ENCODE data around the gene NCDN.

Gene NCDN

GRCh38 chr1:35567947-35568558, 10.5 kb downstream of the NCDN start:
- no peak overlapping the region for H3K9ac ChIP-seq (ENCODE audit: low read length)
- H3K36me3 ChIP-seq (ENCODE audit: control insufficient read depth, insufficient read depth, low read length): no peaks in the 10 kb centered on the region
- no peak overlapping the region for H3K4me3 ChIP-seq (ENCODE audit: low read length)

GRCh38 chr1:35568975-35569395, 11.4 kb downstream of the NCDN start:
- H3K36me3 ChIP-seq (ENCODE audit: control insufficient read depth, insufficient read depth, low read length): no peaks in the 10 kb centered on the region
- H3K4me3 ChIP-seq (ENCODE audit: low read length): no peak overlapping the region
- H3K27ac ChIP-seq (ENCODE audit: low read depth, low read length): no peak overlapping the region
- peaks cover 16% of the 10 kb centered on the region for H3K27me3 ChIP-seq (ENCODE audit: control insufficient read depth, insufficient read depth, low read length)
- no peak overlapping the region for H3K9ac ChIP-seq (ENCODE audit: low read length)
- no peaks in the 10 kb centered on the region for H3K4me1 ChIP-seq (ENCODE audit: control insufficient read depth, insufficient read depth, low read length)

More at GRCh38 chr1:35567947-35568558, 10.5 kb downstream of the NCDN start:
- Histone ChIP-seq H3K4me1 (ENCODE audit: control insufficient read depth, insufficient read depth, low read length) (no peaks in the 10 kb centered on the region), H3K27me3 (ENCODE audit: control insufficient read depth, insufficient read depth, low read length) (peaks cover 7% of the 10 kb centered on the region), H3K27ac (ENCODE audit: low read depth, low read length) (no peak overlapping the region)

DNA sequence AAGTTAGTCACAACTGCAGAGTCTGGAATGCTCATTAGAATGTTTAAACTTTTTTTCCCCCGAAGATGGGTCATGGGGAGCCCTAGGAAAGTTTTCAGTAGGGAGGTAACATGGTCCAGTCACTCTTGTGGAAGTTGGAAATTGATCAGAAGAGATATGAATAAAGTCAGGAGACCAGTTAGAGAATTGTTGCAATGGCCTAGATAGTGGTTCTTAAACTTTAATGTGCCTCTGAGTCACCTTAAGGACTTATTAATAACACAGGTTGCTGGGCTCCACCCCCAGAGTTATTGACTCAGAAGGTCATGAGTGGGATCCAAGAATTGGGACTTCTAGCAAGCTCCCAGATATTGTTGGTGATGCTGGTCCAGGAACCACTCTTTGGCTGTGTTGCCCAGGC, 12.3 kb downstream of the NCDN start:
- H3K4me1 ChIP-seq (ENCODE audit: control insufficient read depth, insufficient read depth, low read length): no peaks in the 10 kb centered on the region
- H3K36me3 ChIP-seq (ENCODE audit: control insufficient read depth, insufficient read depth, low read length): no peaks in the 10 kb centered on the region
- H3K27me3 ChIP-seq (ENCODE audit: control insufficient read depth, insufficient read depth, low read length): peaks cover 16% of the 10 kb centered on the region
- H3K9ac ChIP-seq (ENCODE audit: low read length): no peak overlapping the region
- H3K27ac ChIP-seq (ENCODE audit: low read depth, low read length): no peak overlapping the region
- H3K4me3 ChIP-seq (ENCODE audit: low read length): no peak overlapping the region

GRCh38 chr1:35570589-35571137, 13.1 kb downstream of the NCDN start:
- no peak overlapping the region for H3K9ac ChIP-seq (ENCODE audit: low read length)
- H3K27me3 ChIP-seq (ENCODE audit: control insufficient read depth, insufficient read depth, low read length): peaks cover 16% of the 10 kb centered on the region
- H3K36me3 ChIP-seq (ENCODE audit: control insufficient read depth, insufficient read depth, low read length): no peaks in the 10 kb centered on the region
- no peak overlapping the region for H3K27ac ChIP-seq (ENCODE audit: low read depth, low read length)
- no peaks in the 10 kb centered on the region for H3K4me1 ChIP-seq (ENCODE audit: control insufficient read depth, insufficient read depth, low read length)
- no peak overlapping the region for H3K4me3 ChIP-seq (ENCODE audit: low read length)

DNA sequence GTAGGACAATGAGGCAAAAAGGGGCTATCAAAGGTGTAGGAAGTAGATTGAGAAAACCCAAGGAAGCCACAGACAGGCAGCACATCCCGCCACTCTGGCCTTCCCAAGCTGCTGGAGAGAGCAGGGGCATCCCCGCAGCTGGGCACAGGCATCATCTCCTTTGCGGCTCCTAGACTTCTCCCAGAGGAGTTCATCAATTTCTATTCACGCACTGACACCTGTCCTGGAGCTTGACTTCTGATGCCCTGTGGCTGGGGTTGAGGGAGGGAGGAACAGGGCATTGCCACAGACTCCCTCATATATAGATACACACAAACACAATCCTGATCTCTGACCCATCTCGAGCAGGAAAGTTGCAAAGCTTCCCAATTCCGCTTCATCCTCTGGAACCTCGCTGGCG, 13.7 kb downstream of the NCDN start:
- Histone ChIP-seq H3K36me3 (ENCODE audit: control insufficient read depth, insufficient read depth, low read length) (no peaks in the 10 kb centered on the region), H3K9ac (ENCODE audit: low read length) (no peak overlapping the region), H3K4me1 (ENCODE audit: control insufficient read depth, insufficient read depth, low read length) (no peaks in the 10 kb centered on the region), H3K27me3 (ENCODE audit: control insufficient read depth, insufficient read depth, low read length) (peaks cover 20% of the 10 kb centered on the region), H3K27ac (ENCODE audit: low read depth, low read length) (no peak overlapping the region), H3K4me3 (ENCODE audit: low read length) (no peak overlapping the region)

- no peak overlapping the region for H3K4me3 ChIP-seq (ENCODE audit: low read length)
- peaks cover 21% of the 10 kb centered on the region for H3K27me3 ChIP-seq (ENCODE audit: control insufficient read depth, insufficient read depth, low read length)
- no peaks in the 10 kb centered on the region for H3K4me1 ChIP-seq (ENCODE audit: control insufficient read depth, insufficient read depth, low read length)
- H3K9ac ChIP-seq (ENCODE audit: low read length): no peak overlapping the region
- no peak overlapping the region for H3K27ac ChIP-seq (ENCODE audit: low read depth, low read length)
- H3K36me3 ChIP-seq (ENCODE audit: control insufficient read depth, insufficient read depth, low read length): no peaks in the 10 kb centered on the region
These were observed 14.7 kb downstream of the NCDN start for GRCh38 chr1:35572296-35572695.

DNA sequence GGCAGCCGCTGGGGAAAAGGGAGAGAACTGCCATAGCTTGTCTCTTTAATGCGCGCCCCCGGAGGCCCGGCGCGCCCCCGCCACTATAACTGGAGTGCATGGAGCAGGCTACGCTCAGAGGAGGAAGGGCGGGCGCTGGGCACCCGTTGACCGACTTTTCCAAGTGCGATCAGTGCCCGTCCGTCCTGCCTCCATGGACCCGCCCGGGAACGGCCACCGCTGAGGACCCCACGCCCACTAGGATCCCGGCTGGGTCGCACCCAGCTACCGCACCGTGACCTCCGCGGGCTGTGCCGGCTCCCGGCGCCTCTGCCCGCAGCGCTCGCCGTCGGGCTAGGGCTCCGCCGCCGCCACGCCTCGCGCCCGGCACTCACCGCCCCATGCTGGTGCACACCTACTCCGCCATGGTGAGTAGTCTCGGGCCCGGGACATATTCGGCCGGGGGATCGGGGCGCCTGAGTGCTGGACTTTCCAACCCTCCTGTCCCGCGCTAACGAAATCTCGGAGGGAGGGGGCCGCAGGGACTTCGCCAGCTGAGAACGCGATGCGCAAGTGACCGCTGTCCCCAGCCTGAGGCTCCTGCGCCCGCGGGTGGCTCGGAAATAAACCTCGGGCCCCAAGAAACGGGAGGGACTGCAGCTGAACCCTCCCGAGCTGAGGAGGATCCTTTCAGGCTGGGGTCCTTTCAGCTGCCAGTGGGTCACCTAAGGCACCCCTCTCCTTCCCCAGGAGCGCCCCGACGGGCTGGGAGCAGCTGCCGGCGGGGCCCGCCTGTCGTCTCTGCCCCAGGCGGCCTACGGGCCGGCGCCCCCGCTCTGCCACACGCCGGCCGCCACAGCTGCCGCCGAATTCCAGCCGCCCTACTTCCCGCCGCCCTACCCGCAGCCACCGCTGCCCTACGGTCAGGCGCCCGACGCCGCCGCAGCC, 15.9 kb downstream of the NCDN start, which contains the start of gene TFAP2E:
TSS of gene TFAP2E (plus strand) at position 117 of the 927 bp plus-strand sequence. CDS start at position 381, 264 bp downstream.
- no peaks in the 10 kb centered on the region for H3K36me3 ChIP-seq (ENCODE audit: control insufficient read depth, insufficient read depth, low read length)
- peak within 1 kb of the TSS; percentile 61 for H3K4me3 ChIP-seq (ENCODE audit: low read length)
- peaks cover 22% of the 10 kb centered on the region for H3K27me3 ChIP-seq (ENCODE audit: control insufficient read depth, insufficient read depth, low read length)
- no peak within 1 kb of the TSS for H3K9ac ChIP-seq (ENCODE audit: low read length)
- H3K27ac ChIP-seq (ENCODE audit: low read depth, low read length): no peak within 1 kb of the TSS
- H3K4me1 ChIP-seq (ENCODE audit: control insufficient read depth, insufficient read depth, low read length): no peaks in the 10 kb centered on the region

- Histone ChIP-seq H3K27me3 (ENCODE audit: control insufficient read depth, insufficient read depth, low read length) (peaks cover 22% of the 10 kb centered on the region), H3K9ac (ENCODE audit: low read length) (no peak overlapping the region), H3K4me3 (ENCODE audit: low read length) (no peak overlapping the region), H3K4me1 (ENCODE audit: control insufficient read depth, insufficient read depth, low read length) (no peaks in the 10 kb centered on the region), H3K27ac (ENCODE audit: low read depth, low read length) (no peak overlapping the region), H3K36me3 (ENCODE audit: control insufficient read depth, insufficient read depth, low read length) (no peaks in the 10 kb centered on the region)
These were observed 16.6 kb downstream of the NCDN start for GRCh38 chr1:35574125-35574654.

DNA sequence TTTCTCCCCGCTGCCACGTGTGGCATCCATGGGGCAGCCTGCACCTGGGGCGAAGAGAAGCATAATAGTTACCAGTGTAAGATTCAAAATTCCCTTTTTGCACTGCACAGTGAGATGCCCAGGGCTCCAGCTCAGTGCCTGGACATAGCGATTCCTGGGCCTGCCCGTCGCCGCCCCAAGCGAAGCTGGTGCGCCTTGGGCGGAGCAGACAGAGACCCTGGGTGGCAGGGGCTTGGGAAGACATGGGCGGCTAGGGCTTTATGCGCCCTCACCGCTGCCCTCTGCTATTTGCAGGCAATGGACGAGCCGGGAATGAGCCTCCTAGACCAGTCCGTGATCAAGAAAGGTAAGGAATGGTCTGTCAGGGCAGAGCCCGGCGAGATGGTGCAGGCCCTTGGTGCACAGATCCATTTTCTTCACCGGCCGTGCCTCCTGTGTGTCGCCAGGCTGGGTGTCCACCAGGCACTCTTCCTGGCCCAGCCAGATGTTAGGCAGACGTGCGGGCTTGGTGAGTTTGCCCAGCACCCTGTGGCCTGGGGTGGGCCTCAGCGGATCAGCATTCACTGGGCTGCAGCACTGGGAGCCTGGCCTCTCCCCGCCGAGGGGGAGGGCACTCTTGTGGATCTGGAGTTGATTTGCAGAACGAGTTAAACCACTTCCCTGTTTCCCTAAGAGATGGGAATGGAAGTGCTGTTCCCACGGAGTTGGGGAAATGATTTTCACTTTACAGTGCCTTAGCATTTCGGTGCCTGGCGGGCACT, 17.2 kb downstream of the NCDN start:
- no peaks in the 10 kb centered on the region for H3K4me1 ChIP-seq (ENCODE audit: control insufficient read depth, insufficient read depth, low read length)
- peaks cover 22% of the 10 kb centered on the region for H3K27me3 ChIP-seq (ENCODE audit: control insufficient read depth, insufficient read depth, low read length)
- no peak overlapping the region for H3K4me3 ChIP-seq (ENCODE audit: low read length)
- no peak overlapping the region for H3K9ac ChIP-seq (ENCODE audit: low read length)
- no peaks in the 10 kb centered on the region for H3K36me3 ChIP-seq (ENCODE audit: control insufficient read depth, insufficient read depth, low read length)
- H3K27ac ChIP-seq (ENCODE audit: low read depth, low read length): no peak overlapping the region

GRCh38 chr1:35575416-35575958, 17.9 kb downstream of the NCDN start:
- Histone ChIP-seq H3K4me3 (ENCODE audit: low read length) (no peak overlapping the region), H3K36me3 (ENCODE audit: control insufficient read depth, insufficient read depth, low read length) (no peaks in the 10 kb centered on the region), H3K4me1 (ENCODE audit: control insufficient read depth, insufficient read depth, low read length) (no peaks in the 10 kb centered on the region), H3K27me3 (ENCODE audit: control insufficient read depth, insufficient read depth, low read length) (peaks cover 22% of the 10 kb centered on the region), H3K27ac (ENCODE audit: low read depth, low read length) (no peak overlapping the region), H3K9ac (ENCODE audit: low read length) (no peak overlapping the region)

- Histone ChIP-seq H3K27ac (ENCODE audit: low read depth, low read length) (no peak overlapping the region), H3K4me1 (ENCODE audit: control insufficient read depth, insufficient read depth, low read length) (no peaks in the 10 kb centered on the region), H3K27me3 (ENCODE audit: control insufficient read depth, insufficient read depth, low read length) (peaks cover 21% of the 10 kb centered on the region), H3K9ac (ENCODE audit: low read length) (no peak overlapping the region), H3K36me3 (ENCODE audit: control insufficient read depth, insufficient read depth, low read length) (no peaks in the 10 kb centered on the region), H3K4me3 (ENCODE audit: low read length) (no peak overlapping the region)
These were observed 18.6 kb downstream of the NCDN start for GRCh38 chr1:35576061-35576765.
